ENCODE results near the gene PWWP2B.
A peak's percentile ranks its signal among the peaks of the same experiment; 100 is the strongest.

PWWP2B gene

DNA sequence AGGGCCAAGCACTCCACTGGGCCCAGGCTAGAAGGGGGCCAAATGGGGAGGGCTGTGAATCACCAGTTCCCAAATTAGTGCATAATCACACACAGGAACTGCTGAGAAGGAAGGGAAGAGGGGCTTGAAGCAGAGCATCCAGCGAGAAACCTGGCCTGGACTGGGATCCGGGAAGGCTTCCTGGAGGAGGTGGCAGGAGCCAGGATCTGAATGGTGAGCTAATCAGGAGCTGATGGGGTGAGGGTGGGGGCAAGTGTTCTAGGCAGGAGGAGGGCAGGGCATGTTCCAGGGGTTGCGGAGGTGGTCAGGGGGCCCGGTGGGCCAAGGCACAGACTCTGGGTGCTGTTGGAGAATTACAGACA is 12.6 kb downstream of the PWWP2B start:
- no peak for DNase-seq (ENCODE audit: low read depth)
- TF ChIP-seq, protein P1, sequence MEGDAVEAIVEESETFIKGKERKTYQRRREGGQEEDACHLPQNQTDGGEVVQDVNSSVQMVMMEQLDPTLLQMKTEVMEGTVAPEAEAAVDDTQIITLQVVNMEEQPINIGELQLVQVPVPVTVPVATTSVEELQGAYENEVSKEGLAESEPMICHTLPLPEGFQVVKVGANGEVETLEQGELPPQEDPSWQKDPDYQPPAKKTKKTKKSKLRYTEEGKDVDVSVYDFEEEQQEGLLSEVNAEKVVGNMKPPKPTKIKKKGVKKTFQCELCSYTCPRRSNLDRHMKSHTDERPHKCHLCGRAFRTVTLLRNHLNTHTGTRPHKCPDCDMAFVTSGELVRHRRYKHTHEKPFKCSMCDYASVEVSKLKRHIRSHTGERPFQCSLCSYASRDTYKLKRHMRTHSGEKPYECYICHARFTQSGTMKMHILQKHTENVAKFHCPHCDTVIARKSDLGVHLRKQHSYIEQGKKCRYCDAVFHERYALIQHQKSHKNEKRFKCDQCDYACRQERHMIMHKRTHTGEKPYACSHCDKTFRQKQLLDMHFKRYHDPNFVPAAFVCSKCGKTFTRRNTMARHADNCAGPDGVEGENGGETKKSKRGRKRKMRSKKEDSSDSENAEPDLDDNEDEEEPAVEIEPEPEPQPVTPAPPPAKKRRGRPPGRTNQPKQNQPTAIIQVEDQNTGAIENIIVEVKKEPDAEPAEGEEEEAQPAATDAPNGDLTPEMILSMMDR (conservative IDR thresholded peaks at IDR 0.05; ENCODE audit: control insufficient read depth, insufficient read depth, low read depth, low read length): no peak
- H3K4me3 ChIP-seq (ENCODE audit: control insufficient read depth, low read depth, low read length): no peak overlapping the region

DNA sequence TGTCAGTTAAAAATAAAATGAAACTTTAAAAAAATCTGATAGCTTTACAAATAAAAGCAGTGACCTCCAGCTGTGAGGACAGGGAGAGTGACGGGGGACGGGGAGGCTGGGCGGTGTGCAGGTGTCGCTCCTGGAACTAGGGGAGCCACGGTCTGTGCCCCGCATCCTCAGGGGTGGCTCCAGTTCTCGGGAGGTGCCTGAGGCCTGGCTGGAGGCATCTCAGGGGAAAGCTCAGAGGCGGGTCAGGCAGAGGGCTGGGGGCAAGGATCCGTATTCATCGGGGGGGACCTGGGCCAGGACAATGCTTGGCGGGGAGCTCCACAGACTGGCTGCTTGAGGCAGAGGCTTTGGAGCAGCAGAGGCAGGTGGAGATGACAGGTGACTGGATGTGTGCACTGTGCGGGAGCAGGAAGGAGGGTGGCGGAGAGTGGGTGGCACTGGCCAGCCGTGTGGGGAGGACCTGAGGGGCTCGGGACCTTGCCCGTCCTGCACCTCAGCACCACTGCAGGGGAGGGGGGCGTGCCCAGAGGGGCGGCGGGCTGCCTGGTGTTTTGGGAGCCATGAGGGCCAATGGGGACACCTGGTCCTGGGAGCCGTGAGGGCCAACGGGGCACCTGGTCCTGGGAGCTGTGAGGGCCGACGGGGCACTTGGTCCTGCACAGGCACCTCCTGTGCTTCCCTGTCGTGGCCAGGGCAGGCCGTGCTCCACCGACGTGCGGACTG is 13.2 kb downstream of the PWWP2B start:
- DNase-seq (ENCODE audit: low read depth): no peak
- TF ChIP-seq, protein P1 (conservative IDR thresholded peaks at IDR 0.05; ENCODE audit: control insufficient read depth, insufficient read depth, low read depth, low read length): no peak
- H3K4me3 ChIP-seq (ENCODE audit: control insufficient read depth, low read depth, low read length): no peak overlapping the region

DNA sequence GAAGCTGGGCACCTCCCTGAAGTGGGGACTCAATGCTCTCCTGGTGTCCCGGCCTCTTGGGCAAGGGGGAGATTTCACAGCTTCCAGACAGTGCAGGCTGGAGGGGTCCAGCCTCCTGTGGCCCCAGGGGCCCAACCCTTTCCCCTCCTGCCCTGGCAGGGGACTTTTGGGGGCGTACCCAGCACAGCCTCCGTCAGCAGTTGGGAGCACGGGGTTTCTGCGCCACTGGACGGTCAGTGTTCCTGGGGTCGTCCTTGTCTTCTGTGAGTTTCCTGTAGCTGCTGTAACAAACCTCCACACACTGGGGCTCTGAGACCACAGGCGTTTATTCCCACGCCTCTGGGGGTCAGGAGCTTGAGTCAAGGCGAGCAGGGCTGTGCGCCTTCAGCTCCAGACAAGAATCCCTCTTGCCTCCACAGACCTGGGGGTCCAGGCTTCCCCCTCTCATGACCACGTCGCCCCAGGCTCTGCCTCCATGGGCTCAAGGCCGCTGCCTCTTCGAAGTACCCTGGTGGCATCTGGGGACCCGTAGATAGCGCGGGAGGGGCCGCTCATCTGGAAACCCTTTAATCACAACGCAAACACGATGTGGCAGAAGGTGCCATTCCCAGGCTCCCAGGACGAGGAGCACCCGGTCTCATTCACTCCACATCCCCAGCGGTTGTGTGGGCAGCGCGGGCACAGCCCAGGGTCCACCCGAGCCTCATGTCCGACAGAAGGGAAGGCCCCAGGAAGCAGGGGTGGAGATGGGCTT is 14.0 kb downstream of the PWWP2B start:
- DNase-seq (ENCODE audit: low read depth): no peak

DNA sequence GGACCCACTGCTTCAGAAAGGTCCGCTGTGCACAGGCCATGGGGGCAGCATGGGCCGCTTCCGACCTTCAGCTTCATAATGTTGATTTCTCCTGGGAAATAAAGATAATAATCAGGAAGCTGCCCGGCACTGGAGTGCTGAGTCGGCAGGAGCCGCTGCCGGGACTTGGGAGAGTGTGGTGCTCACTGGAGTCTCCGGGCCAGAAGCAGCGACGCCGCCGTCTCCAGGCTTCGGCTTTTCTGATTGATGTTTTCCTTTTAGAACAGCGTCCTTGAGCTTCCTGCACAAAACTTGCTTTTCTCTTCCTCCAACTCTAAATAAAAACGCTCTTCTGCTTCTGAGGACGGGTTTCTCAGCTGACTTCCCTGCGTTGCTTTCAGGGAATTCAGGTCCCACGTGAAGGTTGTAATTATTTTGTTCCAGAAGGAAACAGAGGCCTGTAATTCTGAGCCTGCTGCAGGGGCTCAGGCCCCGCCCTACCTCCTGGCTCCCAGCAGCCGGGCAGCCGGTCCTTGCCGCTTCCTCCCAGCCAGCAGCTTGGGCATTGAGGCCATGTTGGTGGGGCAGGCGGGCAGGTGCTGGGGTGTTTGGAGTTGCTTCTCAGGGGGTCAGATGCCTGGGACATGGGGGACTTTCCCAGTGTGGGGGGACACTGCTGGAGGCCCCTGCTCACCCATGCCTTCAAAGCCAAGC is 14.7 kb downstream of the PWWP2B start:
- peak; percentile 39 for DNase-seq (ENCODE audit: low read depth)
- TF ChIP-seq, protein P1 (conservative IDR thresholded peaks at IDR 0.05; ENCODE audit: control insufficient read depth, insufficient read depth, low read depth, low read length): no peak

More for the DNA sequence above, 14.0 kb downstream of the PWWP2B start:
- H3K4me3 ChIP-seq (ENCODE audit: control insufficient read depth, low read depth, low read length): no peak overlapping the region
- TF ChIP-seq, protein P1 (conservative IDR thresholded peaks at IDR 0.05; ENCODE audit: control insufficient read depth, insufficient read depth, low read depth, low read length): no peak

DNA sequence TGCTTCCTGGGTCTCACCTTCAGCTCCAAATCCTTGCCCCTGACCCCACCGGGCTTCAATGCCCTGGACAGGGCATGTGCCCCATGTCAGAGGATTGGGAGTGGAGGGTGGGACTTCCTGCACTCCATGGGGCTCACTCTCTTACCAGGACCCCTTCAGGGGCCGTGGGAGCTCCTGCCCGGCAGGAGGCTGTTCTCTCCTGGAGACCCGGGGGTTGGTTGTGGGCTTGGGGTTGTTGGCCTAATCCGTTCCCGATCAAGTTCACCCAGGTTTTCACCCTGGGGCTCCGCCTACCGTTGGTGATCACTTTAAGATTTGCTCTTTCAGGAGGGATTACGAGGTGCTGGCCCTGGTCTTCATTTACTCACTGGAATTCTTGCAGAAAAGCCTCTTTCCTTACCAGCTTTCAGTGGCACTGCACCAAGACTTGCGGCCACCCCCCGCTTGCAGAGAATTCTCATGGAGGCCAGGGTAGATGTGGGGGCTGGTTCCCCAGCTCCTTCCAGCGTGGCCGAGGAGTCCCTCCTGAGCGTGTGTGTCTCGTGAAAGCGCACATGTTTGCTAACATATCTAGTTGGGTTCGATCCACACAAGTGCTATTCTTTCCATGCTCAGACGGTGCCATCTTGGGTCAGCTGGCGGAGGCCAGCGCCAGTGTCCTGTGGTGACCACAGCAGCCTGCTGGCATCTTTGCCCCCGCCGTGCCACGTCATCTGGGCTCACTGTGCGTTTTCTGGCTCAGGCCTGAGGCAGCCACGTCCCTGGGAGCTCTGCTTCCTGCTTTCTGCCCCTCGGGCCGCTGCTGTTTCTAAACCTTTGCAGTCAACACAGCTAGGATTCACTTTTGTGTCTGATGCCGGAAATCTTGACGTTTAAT is 15.6 kb downstream of the PWWP2B start:
- TF ChIP-seq, protein P1 (conservative IDR thresholded peaks at IDR 0.05; ENCODE audit: control insufficient read depth, insufficient read depth, low read depth, low read length): no peak

More for the DNA sequence above, 14.7 kb downstream of the PWWP2B start:
- H3K4me3 ChIP-seq (ENCODE audit: control insufficient read depth, low read depth, low read length): no peak overlapping the region

More for the DNA sequence above, 15.6 kb downstream of the PWWP2B start:
- no peak for DNase-seq (ENCODE audit: low read depth)
- no peak overlapping the region for H3K4me3 ChIP-seq (ENCODE audit: control insufficient read depth, low read depth, low read length)

All from fibroblast of mammary gland (primary cell).